ENCODE data around the gene ITGA2B.
"Not testable (repeated sequence)": the region's sequence is repeated elsewhere in the genome, so short reads cannot be mapped to it uniquely, and the experiment has no call there.

Gene ITGA2B

GRCh38 chr17:44329516-44329915 is 59.9 kb downstream of the ITGA2B start:
- DNase-seq: not testable (repeated sequence)

DNA sequence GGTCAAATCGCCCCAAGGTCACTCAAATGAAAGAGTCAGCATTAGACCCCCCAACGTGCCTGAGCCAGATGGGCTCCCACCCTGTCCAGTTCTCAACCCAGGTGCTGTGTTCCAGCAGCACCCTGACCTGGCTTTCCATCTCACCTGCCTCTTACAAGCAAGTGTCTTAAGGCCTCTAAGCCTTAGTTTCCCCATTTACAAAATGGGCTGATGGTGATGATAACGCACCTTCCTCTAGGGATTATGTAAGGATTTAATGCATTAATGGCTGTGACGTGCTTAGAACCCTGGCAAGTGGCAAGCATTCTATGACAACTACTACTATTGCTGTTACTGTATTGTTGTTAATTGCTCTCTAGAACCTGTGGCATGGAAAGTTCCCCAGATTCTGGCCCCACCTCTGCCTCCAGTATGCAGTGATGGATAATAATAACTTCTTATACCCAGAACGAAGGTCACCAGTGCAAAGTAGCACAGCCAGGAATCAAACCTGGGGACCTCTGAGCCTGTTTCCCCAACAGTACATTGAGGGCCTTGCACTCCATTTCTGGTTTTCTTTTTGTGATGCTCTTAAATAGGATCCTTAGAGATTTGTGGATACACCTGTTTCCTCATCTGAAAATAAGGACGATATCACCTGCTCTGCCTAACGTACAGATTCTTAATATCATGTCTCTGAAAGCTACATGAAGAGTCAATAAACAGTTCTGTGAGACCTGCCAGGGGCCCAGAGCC is 61.6 kb downstream of the ITGA2B start:
- no peak for DNase-seq

- peak; percentile 98 for DNase-seq
These were observed 62.5 kb downstream of the ITGA2B start for GRCh38 chr17:44326861-44327444.

DNA sequence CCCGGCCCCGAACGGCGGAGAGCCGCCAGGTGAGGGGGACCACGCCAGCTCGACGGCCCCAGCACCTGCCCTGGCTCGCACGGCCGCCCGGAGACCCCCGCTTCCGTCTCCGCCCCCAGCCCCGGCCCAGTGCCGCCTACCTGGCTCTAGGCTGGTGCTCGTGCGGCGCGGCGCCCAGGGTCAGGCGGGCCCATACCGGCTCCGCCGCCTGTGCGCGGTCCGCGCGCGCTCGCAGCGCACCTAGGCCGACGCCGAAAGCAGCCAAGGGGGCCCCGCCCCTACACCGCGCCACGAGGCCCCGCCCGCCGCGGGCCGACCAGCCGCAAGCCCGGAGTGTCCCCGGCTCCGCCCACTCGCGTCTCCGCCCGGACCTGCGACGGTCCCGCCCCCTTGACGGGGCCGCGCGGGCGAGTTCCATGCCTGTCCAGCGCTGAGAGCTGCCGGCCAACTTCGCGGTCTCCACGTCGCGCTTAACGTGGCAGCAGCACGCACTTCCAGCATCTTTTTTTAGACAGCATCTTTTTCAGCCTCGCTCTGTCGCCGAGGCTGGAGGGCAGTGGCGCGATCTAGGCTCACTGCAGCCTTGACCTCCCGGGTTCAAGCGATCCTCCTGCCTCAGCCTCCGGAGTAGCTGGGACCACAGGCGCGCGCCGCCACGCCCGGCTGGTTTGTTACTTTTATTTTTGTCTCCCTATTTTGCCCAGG is 64.7 kb downstream of the ITGA2B start, which contains the start of gene SLC25A39:
TSS of gene SLC25A39 (minus strand) at position 253 of the 705 bp plus-strand sequence. CDS start 1,261 bp downstream, outside the sequence.
- DNase-seq: peak; percentile 91

- DNase-seq: peak; percentile 5
These were observed 65.3 kb downstream of the ITGA2B start for GRCh38 chr17:44324092-44324570.

DNA sequence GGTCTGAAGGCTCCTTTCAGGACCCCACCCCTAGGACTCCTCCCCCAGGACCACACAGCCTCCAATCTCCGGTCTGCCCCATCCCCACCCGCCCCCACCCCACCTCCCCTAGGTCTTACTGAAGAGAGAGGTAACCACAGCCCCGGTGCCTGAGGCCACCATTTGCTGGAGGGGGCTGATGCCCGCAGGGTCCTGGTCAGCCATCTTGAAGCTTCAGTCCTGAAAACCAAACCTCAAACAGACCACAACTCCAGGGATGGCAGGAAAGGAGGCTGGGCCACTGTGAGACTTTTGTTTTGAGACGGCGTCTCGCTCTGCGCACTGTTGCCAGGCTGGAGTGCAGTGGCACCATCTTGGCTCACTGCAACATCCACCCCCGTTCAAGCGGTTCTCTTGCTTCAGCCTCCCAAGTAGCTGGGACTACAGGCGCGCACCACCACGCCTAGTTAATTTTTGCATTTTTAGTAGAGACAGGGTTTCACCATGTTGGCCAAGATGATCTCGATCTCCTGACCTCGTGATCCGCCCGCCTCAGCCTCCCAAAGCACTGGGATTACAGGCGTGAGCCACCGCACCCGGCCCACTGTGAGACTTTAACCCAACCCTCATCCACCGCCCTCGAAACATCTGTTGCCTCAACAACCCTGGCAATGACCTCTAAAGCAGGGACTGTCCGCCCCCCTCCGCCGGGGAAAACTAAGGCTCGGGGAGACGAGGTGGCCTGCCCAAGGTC is 65.9 kb downstream of the ITGA2B start:
- DNase-seq: no peak

DNA sequence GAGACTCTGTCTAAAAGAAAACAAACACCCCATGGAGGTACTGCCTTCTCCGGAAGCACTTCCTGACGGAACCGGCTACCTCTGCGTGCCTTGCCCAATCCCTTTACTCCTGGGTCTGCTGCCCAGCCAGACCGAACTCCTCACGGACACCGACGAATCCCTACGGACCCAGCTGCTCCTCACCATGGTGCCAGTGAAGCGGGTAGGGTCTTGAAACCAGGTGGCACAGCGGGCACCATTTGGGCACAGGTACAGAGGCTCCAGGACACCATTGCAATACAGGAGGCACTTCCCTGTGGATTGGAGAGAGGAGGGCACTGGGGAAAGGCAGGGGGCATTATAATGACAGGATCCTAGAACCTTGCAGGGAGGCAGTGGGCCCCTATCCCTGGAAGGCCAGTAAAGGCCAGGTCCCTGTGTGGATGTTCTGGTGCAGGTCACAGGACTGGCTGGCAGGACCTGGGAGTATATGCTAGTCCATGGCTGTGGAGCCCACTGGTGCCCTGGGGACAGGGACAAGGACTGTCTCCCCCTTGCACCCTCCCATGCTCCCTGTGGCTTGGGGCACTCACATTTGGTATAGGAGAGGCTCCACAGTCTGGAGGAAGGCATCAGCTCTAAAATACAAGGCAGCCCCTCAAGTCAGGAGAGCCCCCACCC is 67.1 kb downstream of the ITGA2B start:
- no peak for DNase-seq

All from HCEC 1CT (cell line).